HEK293 (cell line): ENCODE results near the gene RAET1L.

Source experiments
- CTCF ChIP-seq: fragments of 450-650 bp; formaldehyde crosslinking; IDR thresholded peaks from 2 replicates; pipeline ENCODE4 v1.5.1; 2016; ENCODE audit warnings: missing biosample characterization, missing genetic modification characterization
- KLF9 ChIP-seq: fragments of 450-650 bp; formaldehyde crosslinking; IDR thresholded peaks from 2 replicates; pipeline ENCODE4 v1.5.1; 2016; ENCODE audit warnings: missing biosample characterization, missing genetic modification characterization, low read depth
- YY1 ChIP-seq: fragments of 450-650 bp; formaldehyde crosslinking; IDR thresholded peaks from 2 replicates; pipeline ENCODE4 v1.5.1; 2018; ENCODE audit warnings: missing biosample characterization, missing genetic modification characterization
- ZBTB11 ChIP-seq: fragments of 450-650 bp; formaldehyde crosslinking; conservative IDR thresholded peaks from 2 replicates; pipeline ENCODE4 v1.5.1; 2016; ENCODE audit warnings: low read depth, missing biosample characterization, missing genetic modification characterization
- ZBTB7A ChIP-seq: fragments of 450-650 bp; formaldehyde crosslinking; IDR thresholded peaks from 2 replicates; pipeline ENCODE4 v1.5.1; 2016; ENCODE audit warnings: low read depth, missing biosample characterization, missing genetic modification characterization
- ZNF114 ChIP-seq: fragments of 450-650 bp; formaldehyde crosslinking; IDR thresholded peaks from 2 replicates; pipeline ENCODE4 v1.5.0; 2017; ENCODE audit warnings: missing biosample characterization, missing genetic modification characterization
- ZNF202 ChIP-seq: fragments of 450-650 bp; formaldehyde crosslinking; IDR thresholded peaks from 2 replicates; pipeline ENCODE4 v1.5.1; 2016; ENCODE audit warnings: missing biosample characterization, missing genetic modification characterization, borderline replicate concordance
- ZNF274 ChIP-seq, 2 experiments: fragments of 200-500 bp in 1 of 2; fragments of 450-650 bp in 1 of 2; sonication (Bioruptor generic) in 1 of 2; formaldehyde crosslinking in 1 of 2; IDR thresholded peaks; 2 replicates each; pipeline versions ENCODE4 v1.5.1 to v1.6.1; 2014 to 2016; ENCODE audit warnings: borderline replicate concordance in 1 of 2, inconsistent platforms in 1 of 2, low read length in 1 of 2, missing biosample characterization in 1 of 2, missing genetic modification characterization in 1 of 2
- ZNF433 ChIP-seq: fragments of 450-650 bp; formaldehyde crosslinking; IDR thresholded peaks from 2 replicates; pipeline ENCODE4 v1.5.1; 2016; ENCODE audit warnings: missing biosample characterization, missing genetic modification characterization, low read depth
- ZNF549 ChIP-seq: fragments of 450-650 bp; IDR thresholded peaks from 2 replicates; pipeline ENCODE4 v1.5.1; 2018; ENCODE audit warnings: missing biosample characterization, missing genetic modification characterization, mild to moderate bottlenecking, inconsistent platforms, moderate library complexity
- ZNF777 ChIP-seq: fragments of 450-650 bp; formaldehyde crosslinking; IDR thresholded peaks from 2 replicates; pipeline ENCODE4 v1.5.1; 2017; ENCODE audit warnings: missing biosample characterization, missing genetic modification characterization, borderline replicate concordance
- TF ChIP-seq, protein P1 (sequence below): fragments of 450-650 bp; formaldehyde crosslinking; IDR thresholded peaks from 2 replicates; pipeline ENCODE4 v1.5.1; 2016; ENCODE audit warnings: missing biosample characterization, missing genetic modification characterization

GRCh38 chr6:150036081-150036480, 10.7 kb upstream of the RAET1L start:
- TF ChIP-seq ZBTB7A (tag by site-specific recombination) (no peak), ZNF202 (tag by site-specific recombination) (no peak), ZNF114 (no peak), CTCF (tag by site-specific recombination) (no peak), ZNF549 (tag by site-specific recombination) (no peak), YY1 (tag by site-specific recombination) (no peak), ZBTB11 (tag by site-specific recombination) (no peak), ZNF433 (no peak), KLF9 (no peak), ZNF777 (tag by site-specific recombination) (no peak), ZNF274 (IDR thresholded peaks at IDR 0.05; ENCODE audit: low read length) (no peak), ZNF274 (tag by site-specific recombination; IDR thresholded peaks at IDR 0.05; ENCODE audit: borderline replicate concordance) (no peak)
- TF ChIP-seq, protein P1, sequence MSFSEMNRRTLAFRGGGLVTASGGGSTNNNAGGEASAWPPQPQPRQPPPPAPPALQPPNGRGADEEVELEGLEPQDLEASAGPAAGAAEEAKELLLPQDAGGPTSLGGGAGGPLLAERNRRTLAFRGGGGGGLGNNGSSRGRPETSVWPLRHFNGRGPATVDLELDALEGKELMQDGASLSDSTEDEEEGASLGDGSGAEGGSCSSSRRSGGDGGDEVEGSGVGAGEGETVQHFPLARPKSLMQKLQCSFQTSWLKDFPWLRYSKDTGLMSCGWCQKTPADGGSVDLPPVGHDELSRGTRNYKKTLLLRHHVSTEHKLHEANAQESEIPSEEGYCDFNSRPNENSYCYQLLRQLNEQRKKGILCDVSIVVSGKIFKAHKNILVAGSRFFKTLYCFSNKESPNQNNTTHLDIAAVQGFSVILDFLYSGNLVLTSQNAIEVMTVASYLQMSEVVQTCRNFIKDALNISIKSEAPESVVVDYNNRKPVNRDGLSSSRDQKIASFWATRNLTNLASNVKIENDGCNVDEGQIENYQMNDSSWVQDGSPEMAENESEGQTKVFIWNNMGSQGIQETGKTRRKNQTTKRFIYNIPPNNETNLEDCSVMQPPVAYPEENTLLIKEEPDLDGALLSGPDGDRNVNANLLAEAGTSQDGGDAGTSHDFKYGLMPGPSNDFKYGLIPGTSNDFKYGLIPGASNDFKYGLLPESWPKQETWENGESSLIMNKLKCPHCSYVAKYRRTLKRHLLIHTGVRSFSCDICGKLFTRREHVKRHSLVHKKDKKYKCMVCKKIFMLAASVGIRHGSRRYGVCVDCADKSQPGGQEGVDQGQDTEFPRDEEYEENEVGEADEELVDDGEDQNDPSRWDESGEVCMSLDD (tag by site-specific recombination), result no peak
